NCI-H146 treated with DMSO at 0.1 percent for 48 hours (cell line): Measurements from ENCODE around the gene PPAT.
"Not testable (repeated sequence)": the region's sequence is repeated elsewhere in the genome, so short reads cannot be mapped to it uniquely, and the experiment has no call there.

ENCODE experiments used
- DNase-seq: peaks from one replicate; lab custom pipeline; 2025; ENCODE audit not compliant: unreplicated experiment; lab: John Stamatoyannopoulos, UW

The PPAT gene

DNA sequence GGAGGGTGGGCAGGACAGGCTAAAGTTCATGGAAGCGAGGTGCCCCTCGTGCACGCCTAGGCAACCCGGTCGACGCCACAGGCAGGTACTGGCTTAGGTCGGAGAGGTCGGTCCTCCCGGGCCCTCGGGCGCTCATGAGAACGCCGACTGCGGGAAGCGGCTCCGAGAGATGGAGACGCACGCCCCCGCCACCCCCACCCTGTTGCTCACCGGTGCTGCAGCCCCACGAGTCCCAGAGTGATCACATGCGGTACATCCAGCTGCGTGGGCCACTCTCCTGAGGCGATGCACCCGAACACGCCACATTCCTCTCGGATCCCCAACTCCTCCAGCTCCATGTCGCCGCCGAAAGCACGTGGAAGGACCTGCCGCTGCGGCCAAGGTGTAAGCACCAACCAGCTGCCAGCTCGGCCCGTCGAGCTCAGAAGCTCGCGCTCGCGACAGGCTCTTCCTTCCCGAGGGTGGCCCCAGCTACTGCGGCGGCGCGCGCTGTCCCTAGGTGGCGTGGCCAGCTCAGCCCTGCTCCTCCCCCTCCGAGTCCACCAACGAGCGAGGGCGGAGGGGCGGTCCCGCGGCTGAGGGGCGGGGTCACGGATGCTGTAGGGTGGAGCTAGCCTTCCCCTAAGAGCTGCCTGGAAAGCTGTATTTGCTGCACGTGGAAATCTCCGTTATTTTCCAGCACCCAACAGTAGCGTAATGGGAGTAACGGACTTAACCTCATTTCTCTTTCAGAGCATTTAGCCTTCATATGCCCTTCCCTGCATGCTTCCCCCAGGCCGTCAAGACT, at the start of gene PPAT:
TSS of gene PPAT (minus strand) at position 476 of the 787 bp plus-strand sequence. CDS start at position 338, 138 bp downstream.
- DNase-seq = peak; percentile 97

DNA sequence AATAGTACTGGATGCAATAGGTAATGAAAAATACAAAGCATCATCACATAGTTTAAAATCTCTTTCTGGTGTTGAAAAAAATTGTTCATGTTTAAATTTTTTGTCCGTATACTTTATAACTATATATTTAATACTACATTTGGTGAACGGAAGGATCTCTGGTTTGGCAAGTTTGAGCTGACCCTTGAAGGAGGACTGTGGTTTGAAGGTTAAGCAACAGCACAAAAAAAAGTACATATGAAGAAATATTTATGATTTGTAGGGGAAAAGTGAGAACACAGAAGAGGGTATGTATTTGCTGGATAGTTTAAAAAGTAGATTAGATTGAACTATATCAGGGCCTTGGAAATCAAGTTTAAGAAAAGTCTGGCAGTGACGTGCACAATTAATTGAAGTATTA, 45.3 kb upstream of the PPAT start:
- no peak for DNase-seq

DNA sequence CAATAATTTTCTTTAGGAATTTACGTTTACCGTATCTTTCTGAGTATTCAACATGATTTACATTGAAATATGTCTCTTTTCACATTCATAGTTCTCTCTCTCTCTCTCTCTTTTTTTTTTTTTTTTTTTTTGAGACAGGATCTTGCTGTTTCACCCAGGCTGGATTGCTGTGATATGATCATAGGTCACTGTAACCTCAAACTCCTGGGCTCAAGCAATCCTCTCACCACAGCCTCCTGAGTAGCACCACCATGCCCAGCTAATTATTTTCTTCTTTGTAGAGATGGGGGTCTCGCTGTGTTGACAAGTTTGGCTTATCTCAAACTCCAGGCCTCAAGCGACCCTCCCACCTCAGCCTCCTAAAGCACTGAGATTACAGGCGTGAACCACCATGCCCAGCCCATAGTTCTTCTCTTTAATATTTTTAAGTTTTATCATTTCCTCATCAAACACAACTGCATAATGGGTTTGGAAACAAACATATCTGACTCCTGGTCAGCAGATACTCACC, 41.8 kb upstream of the PPAT start:
- DNase-seq = no peak

DNA sequence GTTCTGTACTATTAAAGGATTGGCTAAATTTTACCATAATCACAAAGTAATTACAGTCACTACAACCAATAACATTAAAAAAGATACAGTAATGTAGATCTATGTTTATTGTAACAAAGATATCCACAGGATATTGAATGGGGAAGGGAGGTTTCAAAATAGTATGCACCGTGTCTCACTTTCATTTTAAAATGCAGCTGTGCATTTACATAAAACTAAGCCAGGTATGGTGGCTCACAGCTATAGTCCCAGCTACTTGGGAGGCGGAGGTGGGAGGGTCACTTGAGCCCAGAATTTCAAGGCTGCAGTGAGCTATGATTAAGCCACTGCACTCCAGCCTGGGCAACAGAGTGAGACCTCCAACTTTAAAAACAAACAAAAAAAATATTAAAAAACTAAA, 40.5 kb upstream of the PPAT start:
- no peak for DNase-seq

DNA sequence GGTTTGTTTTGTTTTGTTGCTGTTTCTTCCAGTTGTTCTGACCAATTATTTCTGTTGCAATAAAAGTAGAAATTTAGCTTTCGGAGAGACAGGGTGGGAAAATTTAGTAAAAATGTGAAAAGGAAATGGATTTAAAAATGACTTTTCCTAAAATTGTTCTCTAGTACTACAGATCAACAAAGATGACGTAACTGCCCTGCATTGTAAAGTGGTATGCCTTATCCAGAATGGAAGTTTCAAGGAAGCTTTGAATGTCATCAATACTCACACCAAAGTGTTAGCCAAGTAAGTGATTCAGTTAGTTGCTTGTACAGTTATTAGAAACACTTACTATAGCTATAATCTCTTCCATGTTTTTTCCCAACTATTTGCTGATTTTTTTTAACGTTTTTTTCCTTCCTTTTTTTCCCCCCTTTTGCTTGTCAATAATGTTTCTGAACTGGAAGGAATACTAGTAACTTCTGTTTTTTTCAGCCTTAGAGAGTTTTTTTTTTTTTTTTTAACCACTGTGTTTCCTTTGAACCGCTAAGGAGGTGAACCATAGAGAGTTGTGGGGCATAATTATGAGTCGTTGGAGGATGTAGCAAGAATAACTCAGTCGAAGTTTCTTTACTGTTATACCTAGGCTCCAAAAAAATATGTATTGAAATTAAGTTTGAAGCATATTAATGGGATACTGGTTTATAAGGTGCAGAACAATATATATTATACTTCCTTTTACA, 34.2 kb upstream of the PPAT start:
- DNase-seq = no peak

DNA sequence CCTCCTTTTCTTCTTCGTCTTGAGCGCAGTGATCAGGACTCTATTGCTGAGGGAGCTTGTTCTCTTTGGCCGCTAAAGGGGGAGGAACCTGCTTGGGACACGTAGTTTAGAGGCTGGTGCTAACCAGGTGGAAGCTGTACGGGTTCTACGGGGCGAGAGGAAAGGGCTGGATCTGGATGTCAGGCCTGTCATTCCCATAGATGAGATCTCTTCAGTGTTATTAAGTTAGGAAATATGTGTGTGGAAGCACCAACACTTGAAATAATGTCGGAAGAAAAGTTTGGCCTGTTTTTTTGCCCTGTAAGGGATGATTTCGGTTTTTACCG, 32.6 kb upstream of the PPAT start:
- DNase-seq = peak; percentile 51

DNA sequence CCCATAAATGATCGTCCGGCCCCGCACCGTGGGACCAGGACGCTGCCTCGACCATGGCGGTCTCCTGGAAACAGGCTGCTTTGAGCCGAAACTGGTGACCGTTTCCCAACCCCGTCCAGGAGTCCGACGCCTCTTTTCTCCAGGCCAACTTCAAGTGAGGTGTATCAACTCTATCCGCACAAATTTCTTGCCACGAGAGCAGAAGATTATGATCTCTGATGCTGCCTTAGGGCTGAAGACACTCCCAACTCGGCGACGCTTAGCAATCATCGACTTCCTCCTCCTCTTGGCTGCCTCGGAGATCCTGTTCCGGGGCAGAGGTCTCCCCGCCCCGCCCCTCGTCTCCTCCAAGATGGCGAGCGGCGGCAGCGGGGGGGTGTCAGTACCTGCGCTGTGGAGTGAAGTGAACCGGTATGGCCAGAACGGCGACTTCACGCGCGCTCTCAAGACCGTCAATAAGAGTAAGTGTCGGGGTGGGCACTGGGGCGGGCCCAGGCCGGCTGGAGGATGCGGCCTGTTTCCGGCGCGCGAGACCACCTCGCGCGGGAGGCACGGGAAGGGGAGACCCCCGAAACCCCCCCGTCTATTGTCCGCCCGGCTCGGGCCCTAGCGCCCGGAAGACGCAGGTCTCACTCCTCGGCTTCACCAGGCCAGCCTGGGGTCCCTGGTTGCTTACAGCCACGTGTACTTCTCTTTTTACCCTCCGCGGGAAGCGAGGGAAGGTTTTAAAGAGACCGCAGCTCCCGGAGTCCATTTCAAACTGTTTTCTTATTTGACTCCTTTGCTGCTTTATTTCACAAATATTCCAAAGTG, 32.1 kb upstream of the PPAT start, which contains the start of gene SRP72:
TSS of gene SRP72 (plus strand) at position 334 of the 813 bp plus-strand sequence. CDS start at position 353, 19 bp downstream.
- peak; percentile 89 for DNase-seq

DNA sequence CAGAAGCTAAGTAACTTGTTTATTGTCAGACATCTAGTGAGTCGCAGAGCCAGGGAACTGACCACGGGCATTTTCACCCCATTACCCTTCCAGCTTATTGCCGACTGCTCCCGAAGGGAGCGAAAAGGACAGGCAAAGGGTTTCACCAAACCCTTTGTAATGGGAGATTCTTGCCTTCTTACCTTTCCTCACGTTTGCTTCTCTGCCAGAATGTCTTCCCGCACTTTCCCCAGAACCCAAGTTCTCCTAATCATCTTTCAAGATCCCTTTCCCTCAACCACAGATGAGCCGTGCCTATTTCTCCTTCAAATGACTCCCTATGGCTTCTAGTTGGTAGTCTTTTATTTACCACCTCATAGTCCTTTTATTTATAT, 31.5 kb upstream of the PPAT start:
- no peak for DNase-seq

DNA sequence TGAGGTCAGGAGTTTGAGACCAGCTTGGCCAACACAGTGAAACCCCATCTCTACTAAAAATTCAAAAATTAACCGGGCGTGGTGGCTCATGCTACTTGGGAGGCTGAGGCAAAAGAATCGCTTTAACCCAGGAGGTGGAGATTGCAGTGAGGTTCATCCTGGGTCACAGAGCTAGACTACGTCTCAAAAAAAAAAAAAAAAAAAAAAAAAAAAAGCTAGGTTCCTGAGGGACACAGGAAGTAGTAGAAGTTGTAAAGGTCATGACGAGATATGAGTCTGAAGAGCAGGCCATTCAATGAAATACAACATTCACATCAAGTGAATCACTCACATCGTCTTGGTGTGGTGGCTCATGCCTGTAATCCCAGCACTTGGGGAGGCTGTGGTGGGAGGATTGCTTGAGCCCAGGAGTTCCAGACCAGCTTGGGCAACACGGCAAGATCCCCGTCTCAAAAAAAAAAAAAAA, 30.9 kb upstream of the PPAT start:
- DNase-seq = not testable (repeated sequence)

DNA sequence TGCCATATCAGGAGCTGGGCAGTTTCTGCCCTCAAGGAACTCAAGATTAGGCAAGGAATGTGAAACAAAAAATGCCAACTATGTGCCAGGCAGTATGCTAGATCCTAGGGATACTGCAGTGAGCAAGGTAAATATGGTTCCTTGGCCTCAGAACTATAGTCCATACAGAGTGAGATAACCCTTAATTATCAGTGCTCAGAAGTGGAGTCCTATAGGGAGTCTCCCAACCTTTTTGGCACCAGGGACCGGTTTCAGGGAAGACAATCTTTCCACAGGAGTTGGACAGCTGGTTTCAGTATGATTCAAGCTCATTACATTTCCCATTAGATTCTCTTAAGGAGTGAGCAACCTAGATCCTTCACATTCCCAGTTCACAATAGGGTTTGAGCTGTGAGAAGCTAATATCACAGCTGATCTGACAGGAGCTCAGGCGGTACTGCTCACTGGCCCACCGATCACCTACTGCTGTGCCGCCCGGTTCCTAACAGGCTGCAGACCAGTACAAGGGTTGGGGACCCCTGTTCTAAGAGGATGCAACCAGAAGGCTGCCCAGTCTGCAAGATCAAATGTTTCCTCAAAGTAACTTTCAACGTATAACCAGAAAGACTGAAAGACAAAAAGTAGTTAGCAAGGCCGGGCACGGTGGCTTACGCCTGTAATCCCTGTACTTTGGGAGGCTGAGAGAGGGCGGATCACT, 30.3 kb upstream of the PPAT start:
- DNase-seq = no peak

DNA sequence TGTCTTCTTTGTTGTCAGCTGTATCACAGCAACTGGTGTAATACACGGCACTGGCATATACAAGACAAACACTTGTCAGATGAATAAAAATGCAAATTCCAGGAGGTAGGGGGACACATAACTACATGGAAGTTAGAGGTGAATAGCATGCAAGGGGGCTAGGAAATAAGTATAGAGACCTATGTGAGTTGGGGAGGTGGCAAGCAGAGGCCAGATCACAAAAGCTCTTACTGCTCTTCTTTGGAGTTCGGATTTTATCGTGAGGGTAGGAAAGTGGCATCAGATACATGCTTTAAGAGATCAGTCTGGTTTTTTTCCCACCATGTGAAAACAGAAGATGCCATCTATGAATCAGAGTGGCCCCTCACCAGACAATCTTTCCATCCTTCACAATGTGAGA, 29.2 kb upstream of the PPAT start:
- no peak for DNase-seq

DNA sequence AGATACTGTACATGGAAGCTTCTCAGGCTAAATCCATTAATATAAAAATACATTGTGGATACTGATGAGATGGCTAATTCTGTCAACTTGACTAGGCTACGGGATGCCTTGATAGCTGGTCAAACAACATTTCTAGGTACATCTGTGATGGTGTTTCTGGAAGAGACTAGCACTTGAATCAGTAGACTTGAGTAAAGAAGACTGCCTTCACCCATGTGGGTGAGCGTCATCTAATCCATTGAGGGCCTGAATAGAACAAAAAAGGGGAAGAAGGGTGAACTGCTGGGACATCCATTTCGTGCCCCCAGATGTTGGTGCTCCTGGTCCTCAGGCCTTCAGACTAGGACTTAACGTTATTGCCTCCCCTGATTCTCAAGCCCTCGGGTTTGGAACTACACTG, 28.3 kb upstream of the PPAT start:
- no peak for DNase-seq

DNA sequence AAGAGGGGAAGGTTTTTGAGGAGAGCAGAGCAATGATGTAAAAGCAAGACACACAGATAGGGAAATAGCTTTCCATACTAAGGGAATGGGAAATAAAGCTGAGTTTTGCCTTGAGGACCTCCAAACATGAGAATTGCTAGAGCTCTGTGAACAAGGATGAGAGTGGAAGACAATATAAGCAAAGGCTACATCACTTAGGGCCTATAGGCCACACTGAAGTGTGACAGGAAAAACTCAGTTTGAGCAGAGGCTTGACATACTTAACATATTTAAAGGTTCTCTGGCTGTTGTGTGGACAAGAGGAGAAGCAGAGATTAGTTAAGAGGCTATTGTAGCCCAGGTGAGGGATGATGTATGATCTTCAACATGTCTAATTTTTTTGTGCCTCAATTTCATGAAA, 26.7 kb upstream of the PPAT start:
- no peak for DNase-seq

DNA sequence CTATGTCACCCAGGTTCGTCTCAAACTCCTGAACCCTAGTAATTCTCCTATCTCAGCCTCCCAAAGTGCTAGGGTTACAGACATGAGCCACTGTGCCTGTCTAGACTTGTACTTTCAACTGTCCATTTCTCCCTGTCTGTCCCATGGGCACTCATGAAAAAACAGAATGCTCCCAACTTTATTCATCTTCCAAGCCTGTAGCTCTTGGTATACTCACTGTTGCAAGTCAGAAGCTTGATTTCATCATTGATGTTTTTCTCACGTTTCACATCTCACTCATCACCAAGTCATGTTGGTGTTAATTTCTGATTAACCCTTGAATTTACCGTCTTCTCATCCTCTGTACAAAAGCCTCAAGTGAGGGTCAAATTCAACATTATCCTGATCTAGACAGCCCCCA, 24.7 kb upstream of the PPAT start:
- DNase-seq = no peak

DNA sequence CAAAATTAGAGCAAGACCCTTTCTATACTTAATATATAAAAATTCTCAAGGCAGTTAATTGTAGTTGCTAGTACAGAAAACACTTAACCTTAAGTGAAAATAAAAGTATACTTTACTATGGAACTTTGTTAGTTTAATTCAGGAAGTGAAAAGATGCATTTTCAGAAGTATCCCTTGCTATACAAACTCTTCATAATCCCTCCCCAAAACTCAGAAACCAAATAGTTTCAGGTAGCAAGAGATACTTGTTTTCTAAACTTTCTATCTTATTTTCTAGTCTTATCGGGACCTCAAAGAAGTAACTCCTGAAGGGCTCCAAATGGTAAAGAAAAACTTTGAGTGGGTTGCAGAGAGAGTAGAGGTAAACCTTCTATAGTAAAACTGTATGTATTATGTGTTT, 14.9 kb upstream of the PPAT start:
- DNase-seq = no peak

DNA sequence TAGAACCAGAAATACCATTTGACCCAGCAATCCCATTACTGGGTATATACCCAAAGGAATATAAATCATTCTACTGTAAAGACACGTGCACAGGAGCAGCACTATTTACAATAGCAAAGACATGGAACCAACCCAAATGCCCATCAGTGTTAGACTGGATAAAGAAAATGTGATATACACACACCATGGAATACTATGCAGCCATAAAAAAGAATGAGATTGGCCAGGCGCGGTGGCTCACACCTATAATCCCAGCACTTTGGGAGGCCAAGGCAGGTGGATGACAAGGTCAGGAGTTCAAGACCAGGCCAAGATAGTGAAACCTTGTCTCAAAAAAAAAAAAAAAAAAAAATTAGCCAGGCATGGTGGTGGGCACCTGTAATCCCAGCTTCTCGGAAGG, 14.1 kb upstream of the PPAT start:
- not testable (repeated sequence) for DNase-seq

DNA sequence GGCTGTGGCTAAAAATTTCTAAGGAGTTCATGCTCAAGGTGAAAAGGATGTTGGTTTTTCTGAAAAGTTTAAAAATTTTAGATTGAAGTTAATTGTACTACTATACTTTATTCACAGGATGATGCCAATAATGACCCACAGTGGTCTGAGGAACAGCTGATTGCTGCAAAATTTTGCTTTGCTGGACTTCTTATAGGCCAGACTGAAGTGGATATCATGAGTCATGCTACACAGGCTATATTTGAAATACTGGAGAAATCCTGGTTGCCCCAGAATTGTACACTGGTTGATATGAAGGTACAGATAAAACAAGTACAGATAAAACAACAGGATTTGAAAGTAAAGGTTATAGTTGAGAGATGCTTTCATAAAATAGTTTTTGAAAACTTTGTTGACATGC, 12.9 kb upstream of the PPAT start:
- DNase-seq = no peak

DNA sequence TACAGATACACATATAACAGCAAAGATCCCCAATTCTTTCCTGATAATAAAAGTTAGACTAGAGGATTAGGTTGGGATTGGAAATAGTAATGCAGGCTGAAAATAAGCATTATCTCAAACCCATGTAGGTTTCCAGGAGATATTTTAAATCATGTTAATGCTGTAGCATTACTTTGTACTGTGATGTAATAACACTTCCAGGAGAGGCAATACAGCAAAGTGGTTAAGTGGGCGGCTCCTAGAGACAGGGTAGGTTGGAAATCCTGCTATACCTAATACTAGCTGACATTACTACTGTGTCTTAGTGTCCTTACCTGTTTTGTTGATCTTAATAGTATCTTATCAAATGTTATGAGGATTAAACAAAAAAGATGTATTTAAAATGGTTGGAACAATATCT, 10.3 kb upstream of the PPAT start:
- DNase-seq = no peak

DNA sequence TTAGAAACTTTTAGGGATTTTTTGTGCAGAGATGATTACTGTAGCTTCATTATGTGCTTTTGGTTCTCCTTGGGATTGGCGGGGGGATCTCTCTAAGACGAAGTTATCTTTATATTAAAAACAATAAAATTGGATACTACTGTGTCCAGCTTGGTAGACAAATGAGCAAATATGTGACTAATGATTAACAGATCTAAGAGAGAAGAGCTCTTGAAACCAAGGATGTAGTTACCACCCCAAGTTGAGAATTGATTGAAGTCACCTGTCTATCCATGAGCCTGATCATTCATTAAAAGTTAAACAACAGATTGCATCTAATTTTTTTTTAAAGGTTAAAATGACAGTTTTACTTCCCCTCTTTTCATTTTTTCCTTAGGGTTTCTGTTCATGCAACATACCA, 9.3 kb upstream of the PPAT start:
- DNase-seq = no peak

DNA sequence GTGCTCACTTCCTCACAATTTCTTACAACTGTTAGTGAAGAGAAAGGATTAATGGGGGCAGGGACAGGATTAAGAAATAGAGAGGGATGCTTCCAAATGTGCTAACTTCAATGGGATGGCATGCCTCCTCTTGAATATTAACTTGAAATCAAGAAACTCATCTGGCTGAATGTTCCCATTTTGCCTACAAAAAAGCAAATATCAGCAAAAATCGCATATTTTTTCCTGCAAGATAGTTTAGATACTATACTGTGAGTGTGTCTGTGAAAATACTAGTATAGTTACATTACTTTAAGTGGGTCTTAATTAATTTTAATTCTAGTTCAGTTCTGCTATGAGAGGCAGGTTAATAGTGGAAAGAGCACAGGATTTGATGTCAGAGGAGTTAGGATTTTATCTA, 5.6 kb upstream of the PPAT start:
- DNase-seq = no peak

DNA sequence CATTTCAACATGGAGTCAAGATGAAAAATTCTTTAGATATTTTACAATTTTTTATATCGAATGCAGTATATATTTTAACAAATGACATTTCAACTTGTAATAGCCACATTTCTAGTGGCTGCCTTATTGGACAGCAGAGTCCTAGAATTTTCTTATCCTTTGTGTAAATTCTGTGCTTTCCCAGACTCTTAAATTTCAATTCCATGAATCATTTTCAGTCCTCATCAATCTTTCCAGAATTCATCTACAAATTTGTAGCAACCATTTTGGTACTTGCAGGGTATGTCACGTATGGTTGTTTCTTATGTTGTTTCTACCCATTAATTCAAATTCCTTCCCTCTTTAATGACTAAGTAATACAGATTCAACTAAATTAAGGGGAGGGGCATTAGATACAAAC, 3.4 kb upstream of the PPAT start:
- DNase-seq = no peak
